Fibroblast of lung (primary cell): Measurements from ENCODE around the gene MCEMP1. TPM values are rescaled to one million over a fixed set of nuclear protein-coding genes. Genes with fewer than 3 reads are reported as not detected.

ENCODE experiments used
- DNase-seq, 2 donors: peaks; one replicate each; pipeline versions ENCODE4 v3.0.0 to v3.0.0-alpha.2; 2010; ENCODE audit warnings: low read depth in 2 of 2
- H2AFZ ChIP-seq: 2 replicates; pipeline ENCODE4 v1.5.1; 2012; ENCODE audit warnings: low read length, control low read depth, inconsistent platforms
- H3K27ac ChIP-seq: 2 replicates; pipeline ENCODE4 v1.5.1; 2011; ENCODE audit warnings: low read length, control low read depth; ENCODE audit not compliant: insufficient read depth
- H3K27me3 ChIP-seq: 2 replicates; pipeline ENCODE4 v1.5.1; 2011; ENCODE audit warnings: mild to moderate bottlenecking, low read length; ENCODE audit not compliant: control insufficient read depth, insufficient read depth
- H3K36me3 ChIP-seq: 2 replicates; pipeline ENCODE4 v1.5.1; 2011; ENCODE audit warnings: low read length; ENCODE audit not compliant: control insufficient read depth, insufficient read depth
- H3K4me1 ChIP-seq: 2 replicates; pipeline ENCODE4 v1.5.1; 2011; ENCODE audit warnings: low read length; ENCODE audit not compliant: control insufficient read depth, insufficient read depth; ENCODE audit errors: extremely low read depth
- H3K4me2 ChIP-seq: 2 replicates; pipeline ENCODE4 v1.5.1; 2011; ENCODE audit warnings: low read length, control low read depth; ENCODE audit not compliant: insufficient read depth; ENCODE audit errors: extremely low read depth
- H3K4me3 ChIP-seq, 4 experiments: fragments of 200-600 bp in 1 of 4; sonication (generic) in 1 of 4; replicated peaks in 1 of 4; 2 replicates each; pipeline ENCODE4 v1.5.1; 2011 to 2016; ENCODE audit warnings: low read length in 4 of 4, low read depth in 3 of 4, mild to moderate bottlenecking in 3 of 4, control low read depth in 2 of 4, inconsistent platforms in 1 of 4, mixed read lengths in 1 of 4; ENCODE audit not compliant: insufficient read depth in 1 of 4; ENCODE audit errors: control extremely low read depth in 1 of 4
- H3K79me2 ChIP-seq: 2 replicates; pipeline ENCODE4 v1.5.1; 2012; ENCODE audit warnings: mild to moderate bottlenecking, low read length, inconsistent platforms; ENCODE audit not compliant: control insufficient read depth, insufficient read depth
- H3K9ac ChIP-seq: 2 replicates; pipeline ENCODE4 v1.5.1; 2011; ENCODE audit warnings: mild to moderate bottlenecking, low read length, control low read depth; ENCODE audit not compliant: insufficient read depth
- H3K9me3 ChIP-seq: 2 replicates; pipeline ENCODE4 v1.5.1; 2012; ENCODE audit warnings: low read depth, low read length; ENCODE audit not compliant: control insufficient read depth, insufficient read depth
- H4K20me1 ChIP-seq: 2 replicates; pipeline ENCODE4 v1.5.1; 2011; ENCODE audit warnings: low read length; ENCODE audit not compliant: control insufficient read depth, insufficient read depth; ENCODE audit errors: extremely low read depth
- EZH2 ChIP-seq: IDR thresholded peaks from 2 replicates; pipeline ENCODE4 v1.5.1; 2012; ENCODE audit warnings: low read length, control low read depth, mild to moderate bottlenecking; ENCODE audit errors: missing control alignments
- polyA plus RNA-seq, 2 donors: library from polyadenylated mRNA; depleted of rRNA in 1 of 2; stranded (reverse) in 1 of 2; unstranded in 1 of 2; fragments of >200 nt; gene quantifications; 2 replicates each; pipeline ENCODE4 v1.2.1, GENCODE V29; 2011 to 2012; ENCODE audit warnings: missing spikeins in 1 of 2
- total RNA-seq: library from RNA; depleted of rRNA; stranded (reverse); fragments of >200 nt; gene quantifications from 2 replicates; pipeline ENCODE4 v1.2.1, GENCODE V29; 2014
- TF ChIP-seq, protein P1 (sequence below), 2 donors: IDR thresholded peaks in 1 of 2; conservative IDR thresholded peaks in 1 of 2; 1 replicate in 1 of 2; 2 replicates in 1 of 2; pipeline ENCODE4 v1.5.1; 2011 to 2012; ENCODE audit warnings: low read length in 2 of 2, control low read depth in 1 of 2, inconsistent platforms in 1 of 2, low read depth in 1 of 2, mild to moderate bottlenecking in 1 of 2

MCEMP1 gene
- total and polyA plus RNA-seq, 2 donors (not counting 1 experiment from before 2014, with no cell fraction given) = not detected

DNA sequence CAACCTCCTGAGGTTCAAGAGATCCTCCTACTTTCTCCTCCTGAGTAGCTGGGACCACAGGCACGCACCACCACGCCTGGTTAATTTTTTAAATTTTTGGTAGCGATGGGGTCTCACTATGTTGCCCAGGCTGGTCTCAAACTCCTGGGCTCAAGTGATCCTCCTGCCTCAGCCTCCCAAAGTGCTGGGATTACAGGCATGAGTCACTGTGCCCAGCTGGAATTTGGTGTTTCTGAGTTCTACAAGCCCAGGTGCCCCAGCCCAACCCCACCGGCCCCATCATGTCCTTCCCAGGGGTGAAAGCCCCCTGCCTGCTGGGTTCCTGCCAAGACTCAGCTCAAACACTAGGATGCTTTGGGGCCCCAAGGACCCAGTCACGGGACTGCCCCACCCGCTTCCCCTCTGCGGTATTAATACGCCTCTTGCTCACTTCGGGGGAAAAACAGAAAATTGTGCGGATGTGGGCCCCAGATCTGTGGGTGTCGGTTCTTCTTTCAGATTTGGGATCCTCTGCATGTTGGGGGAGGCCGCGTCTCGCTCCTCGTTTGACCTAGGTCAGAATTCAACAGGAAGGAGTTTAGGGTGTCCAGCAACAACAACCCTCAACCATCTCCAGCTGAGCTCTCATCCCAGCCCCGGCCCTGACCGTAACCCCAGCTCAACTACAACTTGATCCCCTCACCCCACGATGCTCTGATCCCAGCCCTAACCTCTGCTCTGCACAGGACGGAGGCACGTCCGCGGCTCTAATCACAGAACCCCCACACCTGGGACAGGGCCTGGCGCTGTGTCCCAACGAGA is 28.7 kb downstream of the MCEMP1 start:
- no peak overlapping the region for H2AFZ ChIP-seq
- TF ChIP-seq, protein P1, sequence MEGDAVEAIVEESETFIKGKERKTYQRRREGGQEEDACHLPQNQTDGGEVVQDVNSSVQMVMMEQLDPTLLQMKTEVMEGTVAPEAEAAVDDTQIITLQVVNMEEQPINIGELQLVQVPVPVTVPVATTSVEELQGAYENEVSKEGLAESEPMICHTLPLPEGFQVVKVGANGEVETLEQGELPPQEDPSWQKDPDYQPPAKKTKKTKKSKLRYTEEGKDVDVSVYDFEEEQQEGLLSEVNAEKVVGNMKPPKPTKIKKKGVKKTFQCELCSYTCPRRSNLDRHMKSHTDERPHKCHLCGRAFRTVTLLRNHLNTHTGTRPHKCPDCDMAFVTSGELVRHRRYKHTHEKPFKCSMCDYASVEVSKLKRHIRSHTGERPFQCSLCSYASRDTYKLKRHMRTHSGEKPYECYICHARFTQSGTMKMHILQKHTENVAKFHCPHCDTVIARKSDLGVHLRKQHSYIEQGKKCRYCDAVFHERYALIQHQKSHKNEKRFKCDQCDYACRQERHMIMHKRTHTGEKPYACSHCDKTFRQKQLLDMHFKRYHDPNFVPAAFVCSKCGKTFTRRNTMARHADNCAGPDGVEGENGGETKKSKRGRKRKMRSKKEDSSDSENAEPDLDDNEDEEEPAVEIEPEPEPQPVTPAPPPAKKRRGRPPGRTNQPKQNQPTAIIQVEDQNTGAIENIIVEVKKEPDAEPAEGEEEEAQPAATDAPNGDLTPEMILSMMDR (conservative IDR thresholded peaks at IDR 0.05 in 1 of 2, IDR thresholded peaks at IDR 0.05 in 1 of 2; ENCODE audit: low read depth in 1 of 2, low read length in 2 of 2) = no peak
- TF ChIP-seq EZH2 = no peak
- H3K79me2 ChIP-seq = no peaks in the 10 kb centered on the region
- no peaks in the 10 kb centered on the region for H3K27me3 ChIP-seq
- H3K9ac ChIP-seq = no peak overlapping the region
- H3K36me3 ChIP-seq = no peaks in the 10 kb centered on the region
- no peak overlapping the region for H3K27ac ChIP-seq
- H3K4me1 ChIP-seq = no peaks in the 10 kb centered on the region
- H4K20me1 ChIP-seq = no peaks in the 10 kb centered on the region
- DNase-seq = no peak
- H3K4me3 ChIP-seq = no peak overlapping the region
- H3K4me2 ChIP-seq = no peak overlapping the region
- no peaks in the 10 kb centered on the region for H3K9me3 ChIP-seq

DNA sequence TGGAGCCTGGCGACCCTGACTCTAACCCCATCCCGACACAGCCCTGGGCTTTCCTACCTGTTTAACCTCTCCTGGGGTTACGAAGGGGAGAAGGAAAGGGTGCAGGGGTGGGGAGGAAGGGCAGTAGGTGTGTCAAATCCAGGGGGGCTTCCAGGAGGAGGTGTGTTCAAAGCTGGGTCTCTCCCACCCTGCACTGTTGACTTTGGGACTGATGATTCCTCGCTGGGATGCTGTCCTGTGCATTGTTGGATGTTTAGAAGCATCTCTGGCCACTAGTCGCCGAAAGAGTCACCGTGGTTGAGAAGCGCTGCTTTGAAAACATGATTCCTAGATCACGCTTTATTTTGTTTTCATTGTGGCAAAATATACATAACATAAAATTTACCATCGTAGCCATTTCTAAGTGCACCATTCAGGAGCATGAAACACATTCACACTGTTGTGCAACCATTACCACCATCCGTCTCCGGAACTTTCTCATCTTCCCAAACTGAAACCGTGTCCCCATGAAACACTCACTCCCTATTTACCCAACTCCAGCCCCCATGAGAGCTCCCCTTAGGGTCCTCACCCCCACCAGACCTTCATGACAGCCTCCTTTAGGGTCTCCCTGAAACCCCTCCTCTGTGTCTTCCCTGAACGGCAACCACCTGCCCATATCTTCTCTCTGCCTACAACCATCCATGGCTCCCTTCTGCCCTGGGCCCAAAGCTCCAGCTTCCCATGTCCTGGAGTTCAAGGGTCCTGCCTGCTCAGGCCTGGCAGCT is 29.5 kb downstream of the MCEMP1 start:
- Histone ChIP-seq H3K4me1 (no peaks in the 10 kb centered on the region), H3K27me3 (no peaks in the 10 kb centered on the region), H3K4me3 (no peak overlapping the region), H3K27ac (no peak overlapping the region), H4K20me1 (no peaks in the 10 kb centered on the region), H3K79me2 (no peaks in the 10 kb centered on the region), H3K4me2 (no peak overlapping the region), H3K36me3 (no peaks in the 10 kb centered on the region), H2AFZ (no peak overlapping the region), H3K9ac (no peak overlapping the region), H3K9me3 (no peaks in the 10 kb centered on the region)
- TF ChIP-seq, protein P1 (conservative IDR thresholded peaks at IDR 0.05 in 1 of 2, IDR thresholded peaks at IDR 0.05 in 1 of 2; ENCODE audit: low read depth in 1 of 2, low read length in 2 of 2) = no peak
- TF ChIP-seq EZH2 = no peak
- no peak for DNase-seq

DNA sequence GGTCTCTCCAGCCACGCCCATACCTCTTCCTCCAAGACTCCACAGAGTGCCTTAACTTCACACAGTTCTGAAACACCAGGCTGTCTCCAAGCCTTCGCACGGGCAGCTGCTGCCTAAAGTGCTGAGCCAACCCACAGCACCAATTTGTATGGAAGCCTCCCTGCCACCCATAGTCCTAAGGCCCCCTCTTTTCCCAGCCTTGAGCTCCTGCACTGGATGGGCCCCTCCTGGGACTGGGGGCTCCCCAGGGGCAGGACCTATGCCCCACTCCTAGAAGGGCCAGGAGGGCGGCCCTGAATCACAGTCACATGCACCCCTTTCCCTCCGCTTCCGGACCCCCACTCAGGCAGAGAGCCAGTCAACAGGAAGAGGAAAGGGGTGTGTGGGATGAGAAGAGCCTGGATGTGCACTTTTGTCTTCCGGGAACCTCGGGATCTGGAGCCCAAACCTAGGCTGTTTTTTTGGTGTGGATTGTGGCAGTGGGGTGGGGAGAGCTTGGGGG is 30.1 kb downstream of the MCEMP1 start:
- H3K4me2 ChIP-seq = no peak overlapping the region
- no peaks in the 10 kb centered on the region for H3K9me3 ChIP-seq
- H3K79me2 ChIP-seq = no peaks in the 10 kb centered on the region
- H3K27me3 ChIP-seq = no peaks in the 10 kb centered on the region
- no peak overlapping the region for H2AFZ ChIP-seq
- TF ChIP-seq, protein P1 (conservative IDR thresholded peaks at IDR 0.05 in 1 of 2, IDR thresholded peaks at IDR 0.05 in 1 of 2; ENCODE audit: low read depth in 1 of 2, low read length in 2 of 2) = no peak
- TF ChIP-seq EZH2 = no peak
- H4K20me1 ChIP-seq = no peaks in the 10 kb centered on the region
- no peak overlapping the region for H3K27ac ChIP-seq
- no peak overlapping the region for H3K4me3 ChIP-seq
- H3K4me1 ChIP-seq = no peaks in the 10 kb centered on the region
- no peaks in the 10 kb centered on the region for H3K36me3 ChIP-seq
- no peak overlapping the region for H3K9ac ChIP-seq
- no peak for DNase-seq
